Retinal pigment epithelial cell (primary cell): ENCODE data around the gene OXGR1.
"Not testable (repeated sequence)": the region's sequence is repeated elsewhere in the genome, so short reads cannot be mapped to it uniquely, and the experiment has no call there.

ENCODE experiments used
- DNase-seq: peaks from one replicate; pipeline ENCODE4 v3.0.0-alpha.2; 2010; ENCODE audit warnings: low read depth
- H3K4me3 ChIP-seq: 2 replicates; pipeline ENCODE4 v1.5.1; 2011; ENCODE audit warnings: mild to moderate bottlenecking, low read length, control low read depth, moderate library complexity
- CTCF ChIP-seq: conservative IDR thresholded peaks from 2 replicates; pipeline ENCODE4 v1.5.1; 2011; ENCODE audit warnings: low read depth, low read length, control low read depth, inconsistent platforms

Gene OXGR1

DNA sequence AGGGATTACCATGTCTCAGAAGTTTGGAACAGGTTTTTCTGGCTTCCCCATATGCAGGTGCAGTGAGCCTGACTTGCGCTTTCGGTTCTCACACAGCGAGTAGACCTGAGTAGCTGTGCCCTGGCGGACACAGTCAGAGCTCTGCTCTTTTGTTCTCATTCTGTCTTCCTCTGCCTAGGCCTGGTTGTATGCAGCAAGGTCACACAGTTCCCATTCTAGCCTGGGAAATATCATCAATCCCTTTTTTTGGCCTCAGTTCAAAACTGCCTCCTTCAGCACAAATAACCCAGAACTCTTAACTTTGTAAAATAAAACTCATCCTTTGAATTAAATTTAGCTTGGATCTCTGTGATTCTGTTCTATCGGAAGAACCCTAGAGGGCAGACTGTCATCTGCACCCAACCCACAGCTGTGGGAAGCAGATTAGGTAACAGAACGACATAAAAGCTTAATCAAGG, 10.2 kb downstream of the OXGR1 start:
- DNase-seq: no peak
- peak; percentile 41 for TF ChIP-seq CTCF
- peak overlapping the region; percentile 0 for H3K4me3 ChIP-seq

GRCh38 chr13:96982672-96983071, 11.6 kb downstream of the OXGR1 start:
- no peak for TF ChIP-seq CTCF
- H3K4me3 ChIP-seq: no peak overlapping the region
- no peak for DNase-seq

- H3K4me3 ChIP-seq, DNase-seq: not testable (repeated sequence)
These were observed 14.4 kb downstream of the OXGR1 start for GRCh38 chr13:96979861-96980260.

DNA sequence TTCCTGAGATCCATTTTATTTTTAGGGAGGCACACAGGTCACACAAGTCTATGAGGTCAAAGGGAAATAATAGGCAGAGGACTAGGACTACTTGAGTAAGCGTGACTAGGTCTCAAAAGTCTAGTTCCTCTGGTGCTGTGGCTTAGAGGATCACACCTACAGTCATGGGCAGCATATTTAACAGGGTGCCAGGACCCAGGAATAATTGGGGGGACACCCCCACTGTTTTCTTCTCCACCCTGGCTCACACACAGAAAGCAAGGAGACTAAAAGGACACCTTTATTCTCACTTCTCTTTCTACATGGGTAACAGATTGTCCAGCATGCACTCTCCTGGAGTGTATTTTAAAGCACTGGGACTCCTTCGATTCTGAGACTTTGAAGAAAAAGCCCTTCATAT, 26.2 kb downstream of the OXGR1 start:
- no peak overlapping the region for H3K4me3 ChIP-seq
- no peak for DNase-seq

DNA sequence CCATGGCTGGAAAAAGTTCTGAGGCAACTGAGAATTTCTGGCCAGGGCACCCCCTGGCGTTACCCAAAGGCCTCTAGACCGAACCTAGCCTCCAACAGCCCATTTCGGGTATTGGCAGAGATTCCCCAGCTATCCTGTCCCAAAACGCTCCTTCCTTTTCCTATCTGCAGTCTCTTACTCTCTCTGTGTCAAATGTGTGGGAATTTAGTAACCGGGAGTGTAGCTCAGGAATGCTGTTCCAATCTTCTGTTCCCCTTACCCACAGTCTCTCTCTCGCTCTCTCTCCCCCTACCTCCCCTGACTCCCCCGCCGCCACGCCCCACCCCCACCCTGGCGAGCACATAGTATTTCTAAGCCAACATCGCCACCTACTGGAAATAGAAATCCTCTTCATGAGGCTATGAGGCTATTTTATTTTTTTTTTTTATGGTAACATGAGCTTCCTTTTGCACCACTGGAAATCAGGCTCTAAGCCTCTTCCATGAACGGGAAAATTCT, 27.0 kb downstream of the OXGR1 start:
- no peak overlapping the region for H3K4me3 ChIP-seq
- no peak for TF ChIP-seq CTCF
- no peak for DNase-seq

More for the DNA sequence above, 26.2 kb downstream of the OXGR1 start:
- TF ChIP-seq CTCF: no peak

DNA sequence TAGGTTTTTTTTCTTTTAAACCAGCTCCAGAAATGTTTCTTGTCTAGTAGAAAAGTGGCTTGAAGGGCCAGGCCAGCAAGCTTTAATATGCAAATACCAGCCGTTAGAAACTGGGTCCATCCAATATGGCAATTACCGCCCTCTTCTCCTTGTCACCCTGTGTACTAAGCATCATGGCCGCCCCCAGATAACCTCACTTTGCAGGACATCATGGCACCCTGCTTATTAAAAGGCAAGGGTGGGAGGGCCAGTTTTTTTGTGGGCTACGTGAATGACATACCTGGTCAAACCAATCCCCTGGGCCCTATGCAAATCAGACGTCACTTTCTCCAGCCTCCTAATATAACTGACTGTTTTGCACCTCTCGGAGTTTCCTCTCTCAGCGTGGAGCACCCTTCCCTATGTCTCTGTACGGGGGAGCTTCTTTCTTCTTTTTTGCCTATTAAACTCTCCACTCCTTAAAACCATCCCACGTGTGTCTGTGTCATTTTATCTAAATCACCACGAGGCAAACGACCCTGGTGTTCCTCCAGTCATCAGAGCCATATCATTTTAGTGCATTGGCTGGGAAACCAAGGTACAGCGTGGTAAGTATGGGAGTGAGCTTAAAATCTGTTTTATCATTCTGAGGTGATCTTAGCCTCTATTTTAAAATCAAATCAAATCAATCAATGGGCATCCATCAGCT, 27.7 kb downstream of the OXGR1 start:
- DNase-seq: no peak
- H3K4me3 ChIP-seq: no peak overlapping the region
- no peak for TF ChIP-seq CTCF

DNA sequence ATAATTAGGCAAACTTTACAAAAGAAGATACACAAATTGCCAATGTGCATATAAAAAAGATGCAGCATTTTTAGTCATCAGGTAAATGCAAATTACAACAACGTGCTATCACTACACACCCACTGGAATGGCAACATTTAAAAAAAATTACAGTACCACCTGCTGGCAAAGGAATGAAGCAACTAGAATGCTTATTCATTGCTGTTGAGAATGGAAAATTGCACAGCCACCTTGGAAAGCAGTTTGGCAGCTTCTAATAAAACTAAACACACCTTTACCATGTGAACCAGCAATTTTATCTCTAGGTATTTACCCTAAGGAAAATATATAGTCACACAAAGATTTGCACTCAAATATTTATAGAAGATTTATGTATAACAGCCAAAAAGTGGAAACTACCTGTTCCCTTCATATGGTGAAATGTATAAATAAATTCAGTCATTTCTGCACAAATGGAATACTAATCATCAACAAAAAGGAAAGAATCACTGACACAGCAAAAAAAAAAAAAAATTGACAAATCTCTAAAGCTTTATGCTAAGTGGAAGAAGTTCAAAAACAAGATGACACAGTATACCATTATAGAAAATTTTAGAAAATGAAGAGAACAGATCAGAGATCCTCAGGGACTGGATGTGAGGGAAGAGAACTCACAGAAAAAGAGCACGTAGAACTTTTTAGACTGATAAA, 30.3 kb downstream of the OXGR1 start:
- TF ChIP-seq CTCF: peak; percentile 34
- DNase-seq: no peak
- no peak overlapping the region for H3K4me3 ChIP-seq
